ENCODE data around the gene GTF2H3.

The GTF2H3 gene

GRCh38 chr12:123608182-123608581, 25.4 kb upstream of the GTF2H3 start:
- H3K4me1 ChIP-seq: no peaks in the 10 kb centered on the region
- no peaks in the 10 kb centered on the region for H3K9me3 ChIP-seq
- no peak overlapping the region for H3K4me3 ChIP-seq (ENCODE audit: low read depth, low read length)
- no peaks in the 10 kb centered on the region for H3K27me3 ChIP-seq
- H3K36me3 ChIP-seq: peaks cover 86% of the 10 kb centered on the region
- TF ChIP-seq CTCF (IDR thresholded peaks at IDR 0.05; ENCODE audit: low read depth, low read length): no peak
- no peak for DNase-seq

GRCh38 chr12:123614110-123614509, 19.5 kb upstream of the GTF2H3 start:
- Histone ChIP-seq H3K4me3 (ENCODE audit: low read depth, low read length) (no peak overlapping the region), H3K36me3 (peaks cover 90% of the 10 kb centered on the region), H3K9me3 (no peaks in the 10 kb centered on the region), H3K27me3 (no peaks in the 10 kb centered on the region), H3K4me1 (no peaks in the 10 kb centered on the region)
- DNase-seq: no peak
- TF ChIP-seq CTCF (IDR thresholded peaks at IDR 0.05; ENCODE audit: low read depth, low read length): no peak

- Histone ChIP-seq H3K36me3 (peaks cover 90% of the 10 kb centered on the region), H3K9me3 (no peaks in the 10 kb centered on the region), H3K4me1 (no peaks in the 10 kb centered on the region), H3K4me3 (ENCODE audit: low read depth, low read length) (no peak overlapping the region), H3K27me3 (no peaks in the 10 kb centered on the region)
- no peak for TF ChIP-seq CTCF (IDR thresholded peaks at IDR 0.05; ENCODE audit: low read depth, low read length)
- DNase-seq: no peak
Observed at GRCh38 chr12:123614531-123614930, 19.1 kb upstream of the GTF2H3 start.

- no peak for DNase-seq
- Histone ChIP-seq H3K27me3 (no peaks in the 10 kb centered on the region), H3K4me1 (no peaks in the 10 kb centered on the region), H3K9me3 (no peaks in the 10 kb centered on the region), H3K4me3 (ENCODE audit: low read depth, low read length) (no peak overlapping the region), H3K36me3 (peaks cover 91% of the 10 kb centered on the region)
- no peak for TF ChIP-seq CTCF (IDR thresholded peaks at IDR 0.05; ENCODE audit: low read depth, low read length)
Observed at GRCh38 chr12:123617144-123617543, 16.5 kb upstream of the GTF2H3 start.

- Histone ChIP-seq H3K36me3 (peaks cover 91% of the 10 kb centered on the region), H3K27me3 (no peaks in the 10 kb centered on the region), H3K4me1 (no peaks in the 10 kb centered on the region), H3K9me3 (no peaks in the 10 kb centered on the region), H3K4me3 (ENCODE audit: low read depth, low read length) (no peak overlapping the region)
- no peak for TF ChIP-seq CTCF (IDR thresholded peaks at IDR 0.05; ENCODE audit: low read depth, low read length)
- no peak for DNase-seq
Observed at GRCh38 chr12:123617580-123617979, 16.0 kb upstream of the GTF2H3 start.

- H3K36me3 ChIP-seq: peaks cover 88% of the 10 kb centered on the region
- H3K9me3 ChIP-seq: no peaks in the 10 kb centered on the region
- no peak overlapping the region for H3K4me3 ChIP-seq (ENCODE audit: low read depth, low read length)
- TF ChIP-seq CTCF (IDR thresholded peaks at IDR 0.05; ENCODE audit: low read depth, low read length): no peak
- H3K27me3 ChIP-seq: no peaks in the 10 kb centered on the region
- H3K4me1 ChIP-seq: no peaks in the 10 kb centered on the region
- no peak for DNase-seq
Observed at GRCh38 chr12:123621101-123621500, 12.5 kb upstream of the GTF2H3 start.

All from BE2C (cell line).